HepG2 (cell line): Measurements from ENCODE around the gene CLTA. TPM values are rescaled to one million over a fixed set of nuclear protein-coding genes. Genes with fewer than 3 reads are reported as not detected.

Source experiments
- ARID3A ChIP-seq: IDR thresholded peaks from 2 replicates; pipeline ENCODE4 v1.6.1; 2012; ENCODE audit warnings: low read depth, low read length, improper control_type of control experiment
- CREB1 ChIP-seq, 2 experiments: fragments of 450-650 bp in 1 of 2; IDR thresholded peaks; 2 replicates each; pipeline ENCODE4 v1.6.1; 2016 to 2017; ENCODE audit warnings: control low read depth in 1 of 2, mild to moderate bottlenecking in 1 of 2, missing compliant biosample characterization in 1 of 2, missing genetic modification characterization in 1 of 2
- EP300 ChIP-seq, 3 experiments: sonication (generic) in 1 of 3; formaldehyde crosslinking in 1 of 3; IDR thresholded peaks; 2 replicates each; pipeline versions ENCODE4 v1.5.1 to v1.6.1; 2011 to 2020; ENCODE audit warnings: low read depth in 2 of 3, low read length in 2 of 3, borderline replicate concordance in 1 of 3, improper control_type of control experiment in 1 of 3, mild to moderate bottlenecking in 1 of 3, missing genetic modification reagents in 1 of 3, moderate library complexity in 1 of 3
- FOXP1 ChIP-seq, 2 experiments: fragments of 450-650 bp in 1 of 2; IDR thresholded peaks; 2 replicates each; pipeline ENCODE4 v1.6.1; 2017 to 2018; ENCODE audit warnings: antibody characterized with exemption in 1 of 2
- GATAD1 ChIP-seq: IDR thresholded peaks from 2 replicates; pipeline ENCODE4 v1.6.1; 2016; ENCODE audit warnings: missing genetic modification reagents, missing compliant biosample characterization
- GFI1 ChIP-seq: sonication (generic); formaldehyde crosslinking; IDR thresholded peaks from 2 replicates; pipeline ENCODE4 v1.5.0; 2020; ENCODE audit warnings: missing genetic modification reagents, mild to moderate bottlenecking, borderline replicate concordance
- GMEB1 ChIP-seq: sonication (generic); formaldehyde crosslinking; IDR thresholded peaks from 2 replicates; pipeline ENCODE4 v1.5.1; 2020; ENCODE audit warnings: missing genetic modification reagents, mild to moderate bottlenecking, borderline replicate concordance
- NFYB ChIP-seq: sonication (generic); formaldehyde crosslinking; IDR thresholded peaks from 2 replicates; pipeline ENCODE4 v1.4.0; 2020; ENCODE audit warnings: missing genetic modification reagents
- SIX4 ChIP-seq: sonication (generic); formaldehyde crosslinking; IDR thresholded peaks from 2 replicates; pipeline ENCODE4 v1.4.0; 2020; ENCODE audit warnings: missing genetic modification reagents
- SRSF9 ChIP-seq: fragments of 200-400 bp; formaldehyde crosslinking; IDR thresholded peaks from 2 replicates; pipeline ENCODE4 v1.6.1; 2018; ENCODE audit warnings: borderline replicate concordance, mild to moderate bottlenecking, low read depth, low read length; ENCODE audit not compliant: insufficient read depth, poor library complexity, severe bottlenecking
- ZC3H13 ChIP-seq: sonication (generic); formaldehyde crosslinking; IDR thresholded peaks from 2 replicates; pipeline ENCODE4 v1.8.1; 2023; ENCODE audit warnings: mild to moderate bottlenecking, missing genetic modification reagents, moderate library complexity
- ZMYM2 ChIP-seq: sonication (generic); formaldehyde crosslinking; IDR thresholded peaks from 2 replicates; pipeline ENCODE4 v1.8.0; 2022; ENCODE audit warnings: mild to moderate bottlenecking, missing genetic modification reagents
- ZNF530 ChIP-seq: sonication (generic); formaldehyde crosslinking; IDR thresholded peaks from 2 replicates; pipeline ENCODE4 v1.5.0; 2020; ENCODE audit warnings: low read depth, mild to moderate bottlenecking, missing genetic modification reagents
- ZNF605 ChIP-seq: sonication (generic); formaldehyde crosslinking; IDR thresholded peaks from 2 replicates; pipeline ENCODE4 v1.8.0; 2022; ENCODE audit warnings: mild to moderate bottlenecking, missing genetic modification reagents
- ZNF614 ChIP-seq: IDR thresholded peaks from 2 replicates; pipeline ENCODE4 v1.6.1; 2018; ENCODE audit warnings: missing biosample characterization, missing genetic modification reagents, inconsistent platforms, borderline replicate concordance
- ZNF660 ChIP-seq: sonication (generic); formaldehyde crosslinking; IDR thresholded peaks from 2 replicates; pipeline ENCODE4 v1.5.1; 2020; ENCODE audit warnings: mild to moderate bottlenecking, low read depth, missing genetic modification reagents, borderline replicate concordance
- ZNF747 ChIP-seq: sonication (generic); formaldehyde crosslinking; IDR thresholded peaks from 2 replicates; pipeline ENCODE4 v1.8.1; 2023; ENCODE audit warnings: missing genetic modification reagents, mild to moderate bottlenecking, borderline replicate concordance
- polyA plus RNA-seq, 8 experiments: library from polyadenylated mRNA; depleted of rRNA in 3 of 8; stranded (reverse) in 7 of 8; unstranded in 1 of 8; fragments of >200 nt; fragmentation: Illumina TruSeq in 4 of 8; extraction: Trizol in 4 of 8; gene quantifications; 2 replicates each; pipeline versions ENCODE4 v1.2.1 to v1.2.3, GENCODE V29; 2011 to 2016; ENCODE audit warnings: low read depth in 4 of 8, missing spikeins in 1 of 8, mixed read lengths in 1 of 8; ENCODE audit not compliant: insufficient read depth in 1 of 8
- total RNA-seq, 5 experiments: library from RNA; depleted of rRNA; stranded (reverse); fragments of >200 nt; fragmentation: Illumina TruSeq; extraction: Trizol; gene quantifications; 2 replicates each; pipeline ENCODE4 v1.2.3, GENCODE V29; 2016; ENCODE audit warnings: low read depth in 1 of 5

Gene CLTA
- total and polyA plus RNA-seq, 2 of the 13 experiments (the other 11 are each of a cell fraction or from before 2014, with no cell fraction given) = 143 to 222 TPM

GRCh38 chr9:36207546-36208012 is 16.9 kb downstream of the CLTA start (continued):
- TF ChIP-seq ARID3A (no peak), GMEB1 (no peak), GFI1 (peak; percentile 69; the same call in 1 of the 2 replicates), NFYB (no peak), SIX4 (CRISPR knock-in tag) (no peak), FOXP1 (IDR thresholded peaks at IDR 0.05) (no peak), FOXP1 (CRISPR knock-in tag; IDR thresholded peaks at IDR 0.05) (peak; percentile 58; the same call in 1 of the 2 replicates), ZNF530 (no peak), EP300 (IDR thresholded peaks at IDR 0.05; ENCODE audit: low read depth in 2 of 2, low read length in 2 of 2) (peak in 1 of 2 experiments; percentile 65; a peak in 1 of 4 replicates), EP300 (CRISPR knock-in tag; IDR thresholded peaks at IDR 0.05; ENCODE audit: borderline replicate concordance) (no peak; the same call in 1 of the 2 replicates), CREB1 (IDR thresholded peaks at IDR 0.05) (no peak), CREB1 (CRISPR knock-in tag; IDR thresholded peaks at IDR 0.05) (peak; percentile 30; the same call in 1 of the 2 replicates), ZNF614 (CRISPR knock-in tag) (peak; percentile 56; the same call in 1 of the 2 replicates), ZNF605 (peak; percentile 61; the same call in 1 of the 2 replicates), ZNF747 (CRISPR knock-in tag) (no peak), SRSF9 (no peak), ZNF660 (CRISPR knock-in tag) (no peak), ZC3H13 (no peak), GATAD1 (peak; percentile 47; the same call in 1 of the 2 replicates), ZMYM2 (CRISPR knock-in tag) (no peak)
